ENCODE measurements around the gene RARG. TPM values are rescaled to one million over a fixed set of nuclear protein-coding genes. Genes with fewer than 3 reads are reported as not detected.

The RARG gene
- total RNA-seq, 1 donor from 2014 or later: 0.27 TPM

- Mint-ChIP-seq H3K9me3 (ENCODE audit: unreplicated experiment) (peaks cover 8% of the 10 kb centered on the region), H3K36me3 (ENCODE audit: unreplicated experiment) (no peaks in the 10 kb centered on the region), H3K4me1 (ENCODE audit: low read depth, unreplicated experiment) (peaks cover 22% of the 10 kb centered on the region), H3K4me3 (ENCODE audit: unreplicated experiment) (no peak overlapping the region), H3K27ac (ENCODE audit: unreplicated experiment) (no peak overlapping the region), H3K27me3 (ENCODE audit: unreplicated experiment) (peaks cover 24% of the 10 kb centered on the region)
- TF ChIP-seq, protein P1, sequence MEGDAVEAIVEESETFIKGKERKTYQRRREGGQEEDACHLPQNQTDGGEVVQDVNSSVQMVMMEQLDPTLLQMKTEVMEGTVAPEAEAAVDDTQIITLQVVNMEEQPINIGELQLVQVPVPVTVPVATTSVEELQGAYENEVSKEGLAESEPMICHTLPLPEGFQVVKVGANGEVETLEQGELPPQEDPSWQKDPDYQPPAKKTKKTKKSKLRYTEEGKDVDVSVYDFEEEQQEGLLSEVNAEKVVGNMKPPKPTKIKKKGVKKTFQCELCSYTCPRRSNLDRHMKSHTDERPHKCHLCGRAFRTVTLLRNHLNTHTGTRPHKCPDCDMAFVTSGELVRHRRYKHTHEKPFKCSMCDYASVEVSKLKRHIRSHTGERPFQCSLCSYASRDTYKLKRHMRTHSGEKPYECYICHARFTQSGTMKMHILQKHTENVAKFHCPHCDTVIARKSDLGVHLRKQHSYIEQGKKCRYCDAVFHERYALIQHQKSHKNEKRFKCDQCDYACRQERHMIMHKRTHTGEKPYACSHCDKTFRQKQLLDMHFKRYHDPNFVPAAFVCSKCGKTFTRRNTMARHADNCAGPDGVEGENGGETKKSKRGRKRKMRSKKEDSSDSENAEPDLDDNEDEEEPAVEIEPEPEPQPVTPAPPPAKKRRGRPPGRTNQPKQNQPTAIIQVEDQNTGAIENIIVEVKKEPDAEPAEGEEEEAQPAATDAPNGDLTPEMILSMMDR (IDR thresholded peaks at IDR 0.05; ENCODE audit: partially characterized antibody, unreplicated experiment): no peak
- no peak for DNase-seq
These were observed 1.7 kb downstream of the RARG start for GRCh38 chr12:53230108-53230845.

DNA sequence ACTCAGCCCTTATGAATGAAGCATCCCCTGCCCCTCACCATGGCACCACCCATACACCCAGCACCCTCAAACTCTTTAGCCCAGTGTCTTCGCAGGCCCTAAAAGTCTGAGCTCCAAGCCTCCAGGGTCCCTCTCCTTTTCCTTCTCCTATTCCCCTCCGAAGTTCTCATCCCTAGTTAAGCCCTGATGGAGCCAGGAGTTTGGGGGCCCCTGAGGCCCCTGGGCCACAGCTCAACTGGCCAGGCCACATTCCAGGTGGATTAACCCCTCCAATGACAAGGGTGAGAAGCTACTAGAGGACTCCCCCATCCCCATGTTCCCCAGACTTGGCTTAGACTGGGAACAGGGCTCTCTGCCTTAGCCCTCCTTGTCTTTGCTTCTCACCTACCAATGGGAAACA, 2.6 kb downstream of the RARG start:
- no peak for DNase-seq
- peaks cover 8% of the 10 kb centered on the region for H3K9me3 Mint-ChIP-seq (ENCODE audit: unreplicated experiment)
- H3K4me1 Mint-ChIP-seq (ENCODE audit: low read depth, unreplicated experiment): peaks cover 19% of the 10 kb centered on the region
- TF ChIP-seq, protein P1 (IDR thresholded peaks at IDR 0.05; ENCODE audit: partially characterized antibody, unreplicated experiment): no peak
- no peak overlapping the region for H3K27ac Mint-ChIP-seq (ENCODE audit: unreplicated experiment)
- H3K4me3 Mint-ChIP-seq (ENCODE audit: unreplicated experiment): no peak overlapping the region
- H3K27me3 Mint-ChIP-seq (ENCODE audit: unreplicated experiment): peaks cover 30% of the 10 kb centered on the region
- H3K36me3 Mint-ChIP-seq (ENCODE audit: unreplicated experiment): no peaks in the 10 kb centered on the region

DNA sequence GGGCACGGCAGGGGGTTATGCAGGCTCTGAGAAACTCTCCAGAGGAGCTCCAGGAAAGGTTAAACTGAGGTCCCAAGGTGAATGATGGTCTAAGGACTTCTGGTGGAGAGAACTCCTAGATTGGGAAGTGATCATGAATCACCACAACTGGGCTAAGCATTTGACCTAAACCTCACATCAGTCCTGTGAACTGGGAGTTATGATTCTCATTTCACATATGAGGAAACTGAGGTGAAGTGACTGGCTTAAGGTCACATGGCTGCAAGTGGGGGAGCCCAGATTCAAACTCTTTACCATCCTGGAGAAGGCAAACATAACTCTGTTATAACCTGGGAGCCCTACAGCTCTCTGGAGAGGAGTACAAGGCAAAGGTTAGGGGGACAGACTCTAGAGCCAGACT, 4.2 kb downstream of the RARG start:
- peaks cover 11% of the 10 kb centered on the region for H3K9me3 Mint-ChIP-seq (ENCODE audit: unreplicated experiment)
- H3K4me3 Mint-ChIP-seq (ENCODE audit: unreplicated experiment): no peak overlapping the region
- H3K27ac Mint-ChIP-seq (ENCODE audit: unreplicated experiment): no peak overlapping the region
- H3K27me3 Mint-ChIP-seq (ENCODE audit: unreplicated experiment): peaks cover 28% of the 10 kb centered on the region
- H3K36me3 Mint-ChIP-seq (ENCODE audit: unreplicated experiment): no peaks in the 10 kb centered on the region
- TF ChIP-seq, protein P1 (IDR thresholded peaks at IDR 0.05; ENCODE audit: partially characterized antibody, unreplicated experiment): no peak
- H3K4me1 Mint-ChIP-seq (ENCODE audit: low read depth, unreplicated experiment): peaks cover 14% of the 10 kb centered on the region
- no peak for DNase-seq

DNA sequence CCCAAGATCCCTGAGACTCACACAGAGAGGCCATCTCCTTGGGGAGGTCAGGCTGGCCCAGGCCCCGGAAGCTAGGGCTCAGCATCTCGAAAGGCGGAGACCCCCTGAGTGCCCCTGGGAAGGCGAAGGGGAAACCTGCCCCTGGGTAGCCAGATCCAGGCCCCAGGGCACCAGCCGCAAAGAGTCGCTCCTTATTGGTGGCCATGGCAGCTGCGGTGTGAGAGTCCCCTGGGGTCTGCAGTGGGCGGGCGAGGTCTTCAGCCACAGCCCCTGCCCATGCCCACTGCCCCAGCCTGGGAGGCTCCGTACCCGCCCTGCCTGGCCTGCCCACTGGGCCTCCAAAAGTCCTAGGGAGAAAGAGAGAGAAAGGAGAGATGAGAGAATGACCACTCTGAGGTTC, 4.7 kb downstream of the RARG start:
- Mint-ChIP-seq H3K27ac (ENCODE audit: unreplicated experiment) (no peak overlapping the region), H3K9me3 (ENCODE audit: unreplicated experiment) (peaks cover 11% of the 10 kb centered on the region), H3K27me3 (ENCODE audit: unreplicated experiment) (peaks cover 27% of the 10 kb centered on the region), H3K4me1 (ENCODE audit: low read depth, unreplicated experiment) (peaks cover 9% of the 10 kb centered on the region), H3K4me3 (ENCODE audit: unreplicated experiment) (no peak overlapping the region), H3K36me3 (ENCODE audit: unreplicated experiment) (no peaks in the 10 kb centered on the region)
- TF ChIP-seq, protein P1 (IDR thresholded peaks at IDR 0.05; ENCODE audit: partially characterized antibody, unreplicated experiment): no peak
- no peak for DNase-seq

DNA sequence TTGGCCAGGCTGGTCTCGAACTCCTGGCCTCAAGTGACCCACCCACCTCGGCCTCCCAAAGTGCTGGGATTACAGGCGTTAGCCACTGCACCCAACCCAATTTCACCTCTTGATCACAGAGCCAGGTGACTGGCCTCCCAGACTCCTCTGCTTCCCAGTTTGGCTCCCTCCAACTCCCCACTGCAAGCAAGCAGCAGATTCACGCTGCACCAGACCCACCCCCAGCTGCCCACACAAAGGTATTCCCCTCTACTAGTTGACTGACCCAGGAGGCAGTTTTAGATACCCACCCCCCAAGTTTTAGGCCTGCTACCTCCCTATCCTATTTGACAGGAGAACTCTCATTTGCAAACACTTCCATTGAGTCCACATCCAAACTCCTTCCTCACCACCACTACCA, 5.2 kb downstream of the RARG start:
- TF ChIP-seq, protein P1 (IDR thresholded peaks at IDR 0.05; ENCODE audit: partially characterized antibody, unreplicated experiment): no peak
- Mint-ChIP-seq H3K4me1 (ENCODE audit: low read depth, unreplicated experiment) (peaks cover 12% of the 10 kb centered on the region), H3K27ac (ENCODE audit: unreplicated experiment) (no peak overlapping the region), H3K36me3 (ENCODE audit: unreplicated experiment) (no peaks in the 10 kb centered on the region), H3K27me3 (ENCODE audit: unreplicated experiment) (peaks cover 27% of the 10 kb centered on the region), H3K9me3 (ENCODE audit: unreplicated experiment) (peaks cover 14% of the 10 kb centered on the region), H3K4me3 (ENCODE audit: unreplicated experiment) (no peak overlapping the region)
- no peak for DNase-seq

Measured in glutamatergic neuron (in vitro differentiated cells).